K562 (cell line): ENCODE measurements around the gene ZSWIM8. TPM values are rescaled to one million over a fixed set of nuclear protein-coding genes. Genes with fewer than 3 reads are reported as not detected.
A peak's percentile ranks its signal among the peaks of the same experiment; 100 is the strongest.

Source experiments
- CHAMP1 ChIP-seq: fragments of 450-650 bp; IDR thresholded peaks from 2 replicates; pipeline ENCODE4 v1.6.1; 2016; ENCODE audit warnings: mild to moderate bottlenecking
- ERF ChIP-seq: fragments of 450-650 bp; formaldehyde crosslinking; IDR thresholded peaks from 2 replicates; pipeline ENCODE4 v1.4.0; 2020; ENCODE audit warnings: mild to moderate bottlenecking, mixed read lengths
- HDAC2 ChIP-seq: fragments of 450-650 bp; IDR thresholded peaks from 2 replicates; pipeline ENCODE4 v1.6.1; 2016; ENCODE audit warnings: mild to moderate bottlenecking
- HSF4 ChIP-seq: fragments of 250-450 bp; sonication (Bioruptor Pico); IDR thresholded peaks from 2 replicates; pipeline ENCODE4 v2.1.2; 2022; ENCODE audit warnings: mild to moderate bottlenecking, moderate library complexity, borderline replicate concordance
- KLF13 ChIP-seq: fragments of 450-650 bp; IDR thresholded peaks from 2 replicates; pipeline ENCODE4 v1.6.1; 2016; ENCODE audit warnings: missing genetic modification characterization, low read depth, mild to moderate bottlenecking, missing compliant biosample characterization, moderate library complexity, borderline replicate concordance
- MAZ ChIP-seq, 2 experiments: fragments of 450-650 bp in 1 of 2; sonication (generic) in 1 of 2; formaldehyde crosslinking; IDR thresholded peaks in 1 of 2; conservative IDR thresholded peaks in 1 of 2; 2 replicates each; pipeline versions ENCODE4 v1.4.0 to v1.5.0; 2020; ENCODE audit warnings: mild to moderate bottlenecking in 1 of 2, missing genetic modification reagents in 1 of 2
- MGA ChIP-seq: fragments of 450-650 bp; IDR thresholded peaks from 2 replicates; pipeline ENCODE4 v1.6.1; 2016; ENCODE audit warnings: mild to moderate bottlenecking, moderate library complexity
- NCOA4 ChIP-seq: fragments of 450-650 bp; IDR thresholded peaks from 2 replicates; pipeline ENCODE4 v1.6.1; 2018; ENCODE audit warnings: mild to moderate bottlenecking; ENCODE audit not compliant: partially characterized antibody
- PKNOX1 ChIP-seq: fragments of 450-650 bp; IDR thresholded peaks from 2 replicates; pipeline ENCODE4 v1.6.1; 2016
- SIN3B ChIP-seq: fragments of 450-650 bp; IDR thresholded peaks from 2 replicates; pipeline ENCODE4 v1.6.1; 2017; ENCODE audit warnings: low read depth, mild to moderate bottlenecking, moderate library complexity
- TAF7 ChIP-seq: fragments of 450-650 bp; IDR thresholded peaks from 2 replicates; pipeline ENCODE4 v1.6.1; 2016; ENCODE audit warnings: missing genetic modification characterization, missing compliant biosample characterization
- ZNF830 ChIP-seq: fragments of 250-450 bp; sonication (Bioruptor Pico); IDR thresholded peaks from 2 replicates; pipeline ENCODE4 v1.5.0; 2021; ENCODE audit warnings: mild to moderate bottlenecking
- polyA plus RNA-seq, 8 experiments: library from polyadenylated mRNA; depleted of rRNA in 4 of 8; stranded (reverse) in 5 of 8; unstranded in 3 of 8; fragments of >200 nt; fragmentation: Nextera tagmentation in 2 of 8; fragmentation: Illumina TruSeq in 1 of 8; extraction: Ambion mirVana in 2 of 8; extraction: Trizol in 1 of 8; gene quantifications; 2 replicates each; pipeline versions ENCODE4 v1.2.1 to v1.2.3, GENCODE V29; 2011 to 2014; ENCODE audit warnings: inconsistent platforms in 1 of 8, missing spikeins in 1 of 8
- total RNA-seq, 7 experiments: library from RNA; depleted of rRNA in 6 of 7; stranded (reverse); fragments of >200 nt in 6 of 7; fragmentation: Illumina TruSeq in 2 of 7; extraction: Trizol in 2 of 7; gene quantifications; 2 replicates each; pipeline versions ENCODE4 v1.2.1 to v1.2.3, GENCODE V29; 2011 to 2021; ENCODE audit warnings: low replicate concordance in 1 of 7

ZSWIM8 gene
- total and polyA plus RNA-seq, 9 of the 15 experiments (the other 6 are each of a cell fraction or from before 2014, with no cell fraction given), result 5.6 to 47.8 (median 26.7) TPM

- peak; percentile 68; the same call in 1 of the 2 replicates for TF ChIP-seq MGA
- peak; percentile 77 for TF ChIP-seq ERF (CRISPR knock-in tag)
- 0 out of 2 replicates have a peak, but pooled peaks have one; percentile 52 for TF ChIP-seq CHAMP1
- TF ChIP-seq KLF13 (tag), result peak; percentile 60; the same call in 1 of the 2 replicates
- TF ChIP-seq MAZ (CRISPR knock-in tag; conservative IDR thresholded peaks at IDR 0.05 in 1 of 2, IDR thresholded peaks at IDR 0.05 in 1 of 2), result peak; percentile 86 to 92
- peak; percentile 36; the same call in 1 of the 2 replicates for TF ChIP-seq HSF4 (CRISPR knock-in tag)
- peak; percentile 59; the same call in 1 of the 2 replicates for TF ChIP-seq ZNF830 (CRISPR knock-in tag)
- no peak; the same call in none of the 2 replicates for TF ChIP-seq SIN3B
- TF ChIP-seq HDAC2, result peak; percentile 74
- TF ChIP-seq TAF7 (tag), result peak; percentile 97
- no peak for TF ChIP-seq NCOA4
- TF ChIP-seq PKNOX1, result peak; percentile 84
Measured at GRCh38 chr10:73743905-73744663, 41.3 kb upstream of the ZSWIM8 start, which contains the start of gene SEC24C (continued).
